HepG2 (cell line): ENCODE data around the gene HECTD3. TPM values are rescaled to one million over a fixed set of nuclear protein-coding genes. Genes with fewer than 3 reads are reported as not detected.

Experiments
- ARHGAP35 ChIP-seq: sonication (generic); formaldehyde crosslinking; IDR thresholded peaks from 2 replicates; pipeline ENCODE4 v1.9.0; 2022; ENCODE audit warnings: mild to moderate bottlenecking, inconsistent platforms, moderate library complexity, missing genetic modification reagents, borderline replicate concordance
- FLYWCH1 ChIP-seq: sonication (generic); formaldehyde crosslinking; IDR thresholded peaks from 2 replicates; pipeline ENCODE4 v1.8.1; 2023; ENCODE audit warnings: mild to moderate bottlenecking, missing genetic modification reagents
- GFI1 ChIP-seq: sonication (generic); formaldehyde crosslinking; IDR thresholded peaks from 2 replicates; pipeline ENCODE4 v1.5.0; 2020; ENCODE audit warnings: missing genetic modification reagents, mild to moderate bottlenecking, borderline replicate concordance
- NFIC ChIP-seq: IDR thresholded peaks from 2 replicates; pipeline ENCODE4 v1.6.1; 2012; ENCODE audit warnings: mild to moderate bottlenecking, low read length, inconsistent platforms
- WIZ ChIP-seq: sonication (generic); formaldehyde crosslinking; IDR thresholded peaks from 2 replicates; pipeline ENCODE4 v1.5.1; 2020; ENCODE audit warnings: mild to moderate bottlenecking, missing genetic modification reagents
- ZNF225 ChIP-seq: sonication (generic); formaldehyde crosslinking; IDR thresholded peaks from 2 replicates; pipeline ENCODE4 v1.4.0; 2020; ENCODE audit warnings: mild to moderate bottlenecking, missing genetic modification reagents
- ZNF354B ChIP-seq: sonication (generic); formaldehyde crosslinking; IDR thresholded peaks from 2 replicates; pipeline ENCODE4 v1.8.0; 2022; ENCODE audit warnings: mild to moderate bottlenecking, missing genetic modification reagents
- polyA plus RNA-seq, 8 experiments: library from polyadenylated mRNA; depleted of rRNA in 3 of 8; stranded (reverse) in 7 of 8; unstranded in 1 of 8; fragments of >200 nt; fragmentation: Illumina TruSeq in 4 of 8; extraction: Trizol in 4 of 8; gene quantifications; 2 replicates each; pipeline versions ENCODE4 v1.2.1 to v1.2.3, GENCODE V29; 2011 to 2016; ENCODE audit warnings: low read depth in 4 of 8, missing spikeins in 1 of 8, mixed read lengths in 1 of 8; ENCODE audit not compliant: insufficient read depth in 1 of 8
- total RNA-seq, 5 experiments: library from RNA; depleted of rRNA; stranded (reverse); fragments of >200 nt; fragmentation: Illumina TruSeq; extraction: Trizol; gene quantifications; 2 replicates each; pipeline ENCODE4 v1.2.3, GENCODE V29; 2016; ENCODE audit warnings: low read depth in 1 of 5
- TF ChIP-seq, protein P1 (sequence below): sonication (generic); formaldehyde crosslinking; IDR thresholded peaks from 2 replicates; pipeline ENCODE4 v1.4.0; 2020; ENCODE audit warnings: low read depth, mild to moderate bottlenecking, missing genetic modification reagents
- TF ChIP-seq, protein P2 (sequence below): sonication (generic); formaldehyde crosslinking; IDR thresholded peaks from 2 replicates; pipeline ENCODE4 v1.4.0; 2020; ENCODE audit warnings: missing genetic modification reagents
- TF ChIP-seq, protein P3 (sequence below), 2 experiments: sonication (generic) in 1 of 2; formaldehyde crosslinking in 1 of 2; IDR thresholded peaks; 2 replicates each; pipeline versions ENCODE4 v1.5.1 to v1.6.1; 2011 to 2020; ENCODE audit warnings: borderline replicate concordance in 1 of 2, low read depth in 1 of 2, low read length in 1 of 2, mild to moderate bottlenecking in 1 of 2, missing genetic modification reagents in 1 of 2, moderate library complexity in 1 of 2

Gene HECTD3
- total and polyA plus RNA-seq, 2 of the 13 experiments (the other 11 are each of a cell fraction or from before 2014, with no cell fraction given): 18.6 to 24.5 TPM

GRCh38 chr1:45009296-45009865, 1.7 kb downstream of the HECTD3 start (continued):
- TF ChIP-seq, protein P1, sequence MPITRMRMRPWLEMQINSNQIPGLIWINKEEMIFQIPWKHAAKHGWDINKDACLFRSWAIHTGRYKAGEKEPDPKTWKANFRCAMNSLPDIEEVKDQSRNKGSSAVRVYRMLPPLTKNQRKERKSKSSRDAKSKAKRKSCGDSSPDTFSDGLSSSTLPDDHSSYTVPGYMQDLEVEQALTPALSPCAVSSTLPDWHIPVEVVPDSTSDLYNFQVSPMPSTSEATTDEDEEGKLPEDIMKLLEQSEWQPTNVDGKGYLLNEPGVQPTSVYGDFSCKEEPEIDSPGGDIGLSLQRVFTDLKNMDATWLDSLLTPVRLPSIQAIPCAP: no peak
- no peak for TF ChIP-seq GFI1
- TF ChIP-seq, protein P2, sequence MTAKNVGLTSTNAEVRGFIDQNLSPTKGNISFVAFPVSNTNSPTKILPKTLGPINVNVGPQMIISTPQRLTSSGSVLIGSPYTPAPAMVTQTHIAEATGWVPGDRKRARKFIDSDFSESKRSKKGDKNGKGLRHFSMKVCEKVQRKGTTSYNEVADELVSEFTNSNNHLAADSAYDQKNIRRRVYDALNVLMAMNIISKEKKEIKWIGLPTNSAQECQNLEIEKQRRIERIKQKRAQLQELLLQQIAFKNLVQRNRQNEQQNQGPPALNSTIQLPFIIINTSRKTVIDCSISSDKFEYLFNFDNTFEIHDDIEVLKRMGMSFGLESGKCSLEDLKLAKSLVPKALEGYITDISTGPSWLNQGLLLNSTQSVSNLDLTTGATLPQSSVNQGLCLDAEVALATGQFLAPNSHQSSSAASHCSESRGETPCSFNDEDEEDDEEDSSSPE: no peak
- no peak for TF ChIP-seq WIZ (CRISPR knock-in tag)
- TF ChIP-seq FLYWCH1 (CRISPR knock-in tag): no peak
- no peak for TF ChIP-seq ZNF354B (CRISPR knock-in tag)
- no peak for TF ChIP-seq NFIC
- TF ChIP-seq ZNF225 (CRISPR knock-in tag): no peak
- TF ChIP-seq, protein P3, sequence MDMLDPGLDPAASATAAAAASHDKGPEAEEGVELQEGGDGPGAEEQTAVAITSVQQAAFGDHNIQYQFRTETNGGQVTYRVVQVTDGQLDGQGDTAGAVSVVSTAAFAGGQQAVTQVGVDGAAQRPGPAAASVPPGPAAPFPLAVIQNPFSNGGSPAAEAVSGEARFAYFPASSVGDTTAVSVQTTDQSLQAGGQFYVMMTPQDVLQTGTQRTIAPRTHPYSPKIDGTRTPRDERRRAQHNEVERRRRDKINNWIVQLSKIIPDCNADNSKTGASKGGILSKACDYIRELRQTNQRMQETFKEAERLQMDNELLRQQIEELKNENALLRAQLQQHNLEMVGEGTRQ (IDR thresholded peaks at IDR 0.05; ENCODE audit: low read depth, low read length): no peak
- TF ChIP-seq, protein P3 (CRISPR knock-in tag; IDR thresholded peaks at IDR 0.05; ENCODE audit: borderline replicate concordance): no peak
- TF ChIP-seq ARHGAP35 (CRISPR knock-in tag): no peak
